ENCODE results near the gene AVPR2. TPM values are rescaled to one million over a fixed set of nuclear protein-coding genes. Genes with fewer than 3 reads are reported as not detected.

Gene AVPR2
- total RNA-seq, 2 donors from 2014 or later = not detected

DNA sequence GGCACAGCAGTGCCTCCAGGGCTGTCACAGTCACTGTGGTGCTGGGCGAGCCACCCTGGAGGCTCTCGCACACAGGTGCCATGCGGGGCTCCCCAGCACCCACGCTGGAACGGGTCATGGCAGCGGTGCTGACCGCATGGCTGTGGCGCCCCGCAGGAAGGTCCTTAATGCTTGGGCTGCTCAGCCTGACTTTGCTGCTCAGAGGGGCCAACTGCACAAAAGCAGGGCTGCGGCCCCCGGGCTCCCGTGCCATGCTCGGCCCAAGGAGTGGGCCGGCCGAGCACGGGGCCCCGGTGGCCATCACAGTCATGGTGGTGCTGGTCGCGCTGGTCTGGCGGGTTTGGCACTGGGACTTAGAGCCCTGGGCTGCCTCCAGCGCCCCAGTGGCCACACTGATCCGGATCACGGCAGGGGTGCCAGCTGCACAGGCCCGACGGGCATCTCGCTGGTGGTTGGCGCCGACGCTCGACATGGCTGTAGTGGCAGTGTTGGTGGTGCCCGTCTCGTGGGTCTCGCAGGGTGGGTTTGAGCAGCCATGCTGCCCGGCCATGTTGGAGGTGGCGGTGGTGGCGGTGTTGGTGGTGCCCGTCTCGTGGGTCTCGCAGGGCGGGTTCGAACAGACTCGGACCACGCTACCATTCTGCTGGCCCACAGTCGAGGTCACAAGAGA, 50.2 kb downstream of the AVPR2 start:
- Histone ChIP-seq H3K9me3 (no peaks in the 10 kb centered on the region), H3K36me3 (peaks cover 29% of the 10 kb centered on the region), H3K4me3 (no peak overlapping the region), H3K27me3 (replicated peaks; ENCODE audit: insufficient read depth) (no peaks in the 10 kb centered on the region), H3K4me1 (ENCODE audit: control insufficient read depth in 1 of 2, low read depth in 2 of 2) (peaks cover 0 to 15% of the 10 kb centered on the region in 2 donors), H3K27ac (peak overlapping the region; percentile 76 to 81)
- TF ChIP-seq, protein P1, sequence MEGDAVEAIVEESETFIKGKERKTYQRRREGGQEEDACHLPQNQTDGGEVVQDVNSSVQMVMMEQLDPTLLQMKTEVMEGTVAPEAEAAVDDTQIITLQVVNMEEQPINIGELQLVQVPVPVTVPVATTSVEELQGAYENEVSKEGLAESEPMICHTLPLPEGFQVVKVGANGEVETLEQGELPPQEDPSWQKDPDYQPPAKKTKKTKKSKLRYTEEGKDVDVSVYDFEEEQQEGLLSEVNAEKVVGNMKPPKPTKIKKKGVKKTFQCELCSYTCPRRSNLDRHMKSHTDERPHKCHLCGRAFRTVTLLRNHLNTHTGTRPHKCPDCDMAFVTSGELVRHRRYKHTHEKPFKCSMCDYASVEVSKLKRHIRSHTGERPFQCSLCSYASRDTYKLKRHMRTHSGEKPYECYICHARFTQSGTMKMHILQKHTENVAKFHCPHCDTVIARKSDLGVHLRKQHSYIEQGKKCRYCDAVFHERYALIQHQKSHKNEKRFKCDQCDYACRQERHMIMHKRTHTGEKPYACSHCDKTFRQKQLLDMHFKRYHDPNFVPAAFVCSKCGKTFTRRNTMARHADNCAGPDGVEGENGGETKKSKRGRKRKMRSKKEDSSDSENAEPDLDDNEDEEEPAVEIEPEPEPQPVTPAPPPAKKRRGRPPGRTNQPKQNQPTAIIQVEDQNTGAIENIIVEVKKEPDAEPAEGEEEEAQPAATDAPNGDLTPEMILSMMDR (IDR thresholded peaks at IDR 0.05) = no peak
- ATAC-seq (ENCODE audit: insufficient number of reproducible peaks, low FRiP score, low read depth) (no peak), DNase-seq (ENCODE audit: low spot score) (no peak)

- Histone ChIP-seq H3K4me1 (ENCODE audit: control insufficient read depth in 1 of 2, low read depth in 2 of 2) (peaks cover 0 to 15% of the 10 kb centered on the region in 2 donors), H3K27ac (no peak overlapping the region), H3K9me3 (no peaks in the 10 kb centered on the region), H3K36me3 (peaks cover 32% of the 10 kb centered on the region), H3K27me3 (replicated peaks; ENCODE audit: insufficient read depth) (no peaks in the 10 kb centered on the region), H3K4me3 (no peak overlapping the region)
- ATAC-seq (ENCODE audit: insufficient number of reproducible peaks, low FRiP score, low read depth) (no peak), DNase-seq (ENCODE audit: low spot score) (no peak)
- TF ChIP-seq, protein P1 (IDR thresholded peaks at IDR 0.05) = no peak
Measured at GRCh38 chrX:153955228-153955732, 50.8 kb downstream of the AVPR2 start.

- no peak overlapping the region for H3K27ac ChIP-seq
- no peaks in the 10 kb centered on the region for H3K27me3 ChIP-seq (replicated peaks; ENCODE audit: insufficient read depth)
- peaks cover 0 to 15% of the 10 kb centered on the region in 2 donors for H3K4me1 ChIP-seq (ENCODE audit: control insufficient read depth in 1 of 2, low read depth in 2 of 2)
- TF ChIP-seq, protein P1 (IDR thresholded peaks at IDR 0.05) = no peak
- no peaks in the 10 kb centered on the region for H3K9me3 ChIP-seq
- no peak overlapping the region for H3K4me3 ChIP-seq
- H3K36me3 ChIP-seq = peaks cover 25% of the 10 kb centered on the region
- DNase-seq (ENCODE audit: low spot score) (no peak), ATAC-seq (ENCODE audit: insufficient number of reproducible peaks, low FRiP score, low read depth) (no peak)
Measured at GRCh38 chrX:153956044-153956907, 51.8 kb downstream of the AVPR2 start.

Other genes with a start within 250 kb of the AVPR2 start
- 1 to 10 TPM; 1.2 to 3.2 TPM for gene PNCK, start 230.9 kb upstream of the AVPR2 start, total RNA-seq
- gene SLC6A8, start 216.7 kb upstream of the AVPR2 start, total RNA-seq = 10 to 100 TPM; 16.8 to 16.9 TPM
- gene BCAP31, start 180.3 kb upstream of the AVPR2 start, total RNA-seq = 100 to 1,000 TPM in 1 of 2 donors, 10 to 100 TPM in 1; 82.7 to 104 TPM
- gene ABCD1, start 179.8 kb upstream of the AVPR2 start, total RNA-seq = 10 to 100 TPM; 24.3 to 40.6 TPM
- 10 to 100 TPM; 40.8 to 52.2 TPM for gene PLXNB3, start 140.4 kb upstream of the AVPR2 start, total RNA-seq
- 1 to 10 TPM; 4.9 to 9.5 TPM for gene SRPK3, start 123.6 kb upstream of the AVPR2 start, total RNA-seq
- gene IDH3G, start 110.3 kb upstream of the AVPR2 start, total RNA-seq = 10 to 100 TPM; 70.9 to 91.9 TPM
- 100 to 1,000 TPM; 103 to 299 TPM for gene SSR4, start 110.0 kb upstream of the AVPR2 start, total RNA-seq
- gene PDZD4, start 74.1 kb upstream of the AVPR2 start, total RNA-seq = 10 to 100 TPM in 1 of 2 donors, 1 to 10 TPM in 1; 4.4 to 11.6 TPM
- 10 to 100 TPM in 1 of 2 donors, 1 to 10 TPM in 1; 1.1 to 18.3 TPM for gene L1CAM, start 18.5 kb upstream of the AVPR2 start, total RNA-seq
- 10 to 100 TPM; 31.7 to 92.1 TPM for gene ARHGAP4, start 21.6 kb downstream of the AVPR2 start, total RNA-seq
- 10 to 100 TPM; 60.1 to 66.4 TPM for gene NAA10, start 30.4 kb downstream of the AVPR2 start, total RNA-seq
- gene RENBP, start 40.0 kb downstream of the AVPR2 start, total RNA-seq = 10 to 100 TPM; 11.2 to 21.4 TPM
- 10 to 100 TPM; 51.6 to 58.9 TPM for gene HCFC1, start 67.1 kb downstream of the AVPR2 start, total RNA-seq
- 10 to 100 TPM in 1 of 2 donors, under 1 TPM in 1; 0.78 to 23.4 TPM for gene TMEM187, start 68.1 kb downstream of the AVPR2 start, total RNA-seq
- gene IRAK1, start 115.2 kb downstream of the AVPR2 start, total RNA-seq = 10 to 100 TPM; 71.0 to 83.9 TPM
- gene MECP2, start 193.0 kb downstream of the AVPR2 start, total RNA-seq = 100 to 1,000 TPM in 1 of 2 donors, 10 to 100 TPM in 1; 57.0 to 113 TPM
- gene OPN1LW, start 239.6 kb downstream of the AVPR2 start, total RNA-seq = not detected

All from thoracic aorta (tissue), 2 donors.